DMS 273 (cell line): ENCODE data around the gene CD209.

Experiments used
- DNase-seq: peaks from one replicate; lab custom pipeline; 2025; ENCODE audit not compliant: unreplicated experiment; lab: John Stamatoyannopoulos, UW

The CD209 gene

DNA sequence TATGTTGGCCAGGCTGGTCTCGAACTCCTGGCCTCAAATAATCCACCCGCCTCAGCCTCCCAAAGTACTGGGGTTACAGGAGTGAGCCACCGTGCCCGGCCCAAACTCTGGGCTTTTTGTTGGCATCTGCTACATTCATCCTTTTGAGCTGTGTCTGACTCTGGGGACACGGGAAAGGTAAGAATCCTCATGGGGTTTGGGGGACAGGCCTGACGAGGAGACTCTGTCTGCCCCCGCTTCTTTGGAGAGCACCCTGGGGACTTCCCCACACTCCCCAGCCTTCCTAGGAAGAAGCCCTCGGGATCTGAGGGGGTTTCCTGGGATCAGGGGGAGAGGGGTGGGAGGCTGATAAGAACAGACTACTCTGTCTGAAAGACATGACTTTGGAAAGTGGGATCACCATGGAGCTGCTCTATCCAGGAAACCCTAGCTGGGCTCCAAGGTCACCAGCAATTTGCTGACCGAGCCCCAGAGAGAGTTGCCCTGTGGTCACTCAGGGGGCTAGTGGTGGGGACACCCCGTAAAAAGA is 37.3 kb downstream of the CD209 start:
- no peak for DNase-seq

- no peak for DNase-seq
Observed at GRCh38 chr19:7706955-7707456, 40.3 kb downstream of the CD209 start.

DNA sequence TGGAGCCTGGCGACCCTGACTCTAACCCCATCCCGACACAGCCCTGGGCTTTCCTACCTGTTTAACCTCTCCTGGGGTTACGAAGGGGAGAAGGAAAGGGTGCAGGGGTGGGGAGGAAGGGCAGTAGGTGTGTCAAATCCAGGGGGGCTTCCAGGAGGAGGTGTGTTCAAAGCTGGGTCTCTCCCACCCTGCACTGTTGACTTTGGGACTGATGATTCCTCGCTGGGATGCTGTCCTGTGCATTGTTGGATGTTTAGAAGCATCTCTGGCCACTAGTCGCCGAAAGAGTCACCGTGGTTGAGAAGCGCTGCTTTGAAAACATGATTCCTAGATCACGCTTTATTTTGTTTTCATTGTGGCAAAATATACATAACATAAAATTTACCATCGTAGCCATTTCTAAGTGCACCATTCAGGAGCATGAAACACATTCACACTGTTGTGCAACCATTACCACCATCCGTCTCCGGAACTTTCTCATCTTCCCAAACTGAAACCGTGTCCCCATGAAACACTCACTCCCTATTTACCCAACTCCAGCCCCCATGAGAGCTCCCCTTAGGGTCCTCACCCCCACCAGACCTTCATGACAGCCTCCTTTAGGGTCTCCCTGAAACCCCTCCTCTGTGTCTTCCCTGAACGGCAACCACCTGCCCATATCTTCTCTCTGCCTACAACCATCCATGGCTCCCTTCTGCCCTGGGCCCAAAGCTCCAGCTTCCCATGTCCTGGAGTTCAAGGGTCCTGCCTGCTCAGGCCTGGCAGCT is 41.0 kb downstream of the CD209 start:
- no peak for DNase-seq

DNA sequence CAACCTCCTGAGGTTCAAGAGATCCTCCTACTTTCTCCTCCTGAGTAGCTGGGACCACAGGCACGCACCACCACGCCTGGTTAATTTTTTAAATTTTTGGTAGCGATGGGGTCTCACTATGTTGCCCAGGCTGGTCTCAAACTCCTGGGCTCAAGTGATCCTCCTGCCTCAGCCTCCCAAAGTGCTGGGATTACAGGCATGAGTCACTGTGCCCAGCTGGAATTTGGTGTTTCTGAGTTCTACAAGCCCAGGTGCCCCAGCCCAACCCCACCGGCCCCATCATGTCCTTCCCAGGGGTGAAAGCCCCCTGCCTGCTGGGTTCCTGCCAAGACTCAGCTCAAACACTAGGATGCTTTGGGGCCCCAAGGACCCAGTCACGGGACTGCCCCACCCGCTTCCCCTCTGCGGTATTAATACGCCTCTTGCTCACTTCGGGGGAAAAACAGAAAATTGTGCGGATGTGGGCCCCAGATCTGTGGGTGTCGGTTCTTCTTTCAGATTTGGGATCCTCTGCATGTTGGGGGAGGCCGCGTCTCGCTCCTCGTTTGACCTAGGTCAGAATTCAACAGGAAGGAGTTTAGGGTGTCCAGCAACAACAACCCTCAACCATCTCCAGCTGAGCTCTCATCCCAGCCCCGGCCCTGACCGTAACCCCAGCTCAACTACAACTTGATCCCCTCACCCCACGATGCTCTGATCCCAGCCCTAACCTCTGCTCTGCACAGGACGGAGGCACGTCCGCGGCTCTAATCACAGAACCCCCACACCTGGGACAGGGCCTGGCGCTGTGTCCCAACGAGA is 41.7 kb downstream of the CD209 start:
- no peak for DNase-seq

- DNase-seq: no peak
Observed at GRCh38 chr19:7704280-7705060, 42.9 kb downstream of the CD209 start.

DNA sequence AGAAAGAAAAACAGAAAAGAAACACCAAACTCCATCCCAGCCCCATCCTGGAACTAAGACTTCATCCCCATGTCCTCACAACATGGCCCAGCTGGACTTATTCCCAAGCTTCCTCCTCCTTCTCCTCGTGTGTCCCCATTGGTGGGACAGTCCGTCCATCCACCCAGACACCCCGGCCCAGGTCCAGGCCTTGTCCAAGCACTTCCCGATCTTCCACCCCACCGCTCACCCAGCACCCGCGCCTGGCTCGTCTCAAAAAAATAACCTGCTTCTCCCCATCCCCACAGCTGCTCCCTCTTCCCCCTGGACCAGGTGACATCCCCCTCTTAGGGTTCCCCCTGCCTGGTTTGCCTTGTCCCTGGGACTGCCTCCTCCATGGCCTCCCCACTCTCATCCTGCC is 44.0 kb downstream of the CD209 start:
- DNase-seq: no peak

GRCh38 chr19:7701654-7702457 is 45.5 kb downstream of the CD209 start, which contains the start of gene FCER2:
TSS of gene FCER2 (minus strand) at chr19:7702131. CDS start at chr19:7699760, 2,371 bp downstream.
- DNase-seq: no peak

DNA sequence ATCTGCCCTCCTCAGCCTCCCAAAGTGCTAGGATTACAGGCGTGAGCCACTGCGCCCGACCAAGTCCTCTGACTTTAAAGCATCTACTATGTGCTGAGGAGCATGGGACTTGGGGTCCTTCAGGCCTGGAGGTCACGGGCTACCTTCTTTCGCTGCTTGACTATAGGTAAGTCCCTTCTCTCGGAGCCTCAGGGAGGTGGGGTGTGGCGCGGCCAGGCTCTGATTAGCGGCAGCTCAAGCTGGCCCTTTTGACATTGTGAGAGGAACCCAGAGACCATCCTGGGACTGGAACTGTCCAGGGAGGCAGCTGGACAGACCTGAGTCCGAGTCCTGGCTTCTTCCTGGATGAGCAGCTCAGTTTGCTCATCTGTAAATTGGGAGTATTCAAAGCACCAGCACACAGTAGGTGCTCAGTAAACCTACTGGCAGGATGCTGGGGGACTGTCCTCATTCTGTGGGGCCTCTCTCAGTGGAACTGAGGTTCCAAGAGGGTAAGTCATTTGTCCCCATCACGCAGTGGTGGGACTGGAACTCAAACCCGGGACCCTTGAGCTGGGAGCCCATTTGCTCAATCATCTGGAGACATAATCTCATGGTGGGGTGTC is 46.2 kb downstream of the CD209 start:
- no peak for DNase-seq

- DNase-seq: peak; percentile 34
Observed at GRCh38 chr19:7699417-7700401, 47.6 kb downstream of the CD209 start.

- DNase-seq: no peak
Observed at GRCh38 chr19:7699003-7699402, 48.3 kb downstream of the CD209 start.

- DNase-seq: no peak
Observed at GRCh38 chr19:7698583-7698982, 48.8 kb downstream of the CD209 start.

DNA sequence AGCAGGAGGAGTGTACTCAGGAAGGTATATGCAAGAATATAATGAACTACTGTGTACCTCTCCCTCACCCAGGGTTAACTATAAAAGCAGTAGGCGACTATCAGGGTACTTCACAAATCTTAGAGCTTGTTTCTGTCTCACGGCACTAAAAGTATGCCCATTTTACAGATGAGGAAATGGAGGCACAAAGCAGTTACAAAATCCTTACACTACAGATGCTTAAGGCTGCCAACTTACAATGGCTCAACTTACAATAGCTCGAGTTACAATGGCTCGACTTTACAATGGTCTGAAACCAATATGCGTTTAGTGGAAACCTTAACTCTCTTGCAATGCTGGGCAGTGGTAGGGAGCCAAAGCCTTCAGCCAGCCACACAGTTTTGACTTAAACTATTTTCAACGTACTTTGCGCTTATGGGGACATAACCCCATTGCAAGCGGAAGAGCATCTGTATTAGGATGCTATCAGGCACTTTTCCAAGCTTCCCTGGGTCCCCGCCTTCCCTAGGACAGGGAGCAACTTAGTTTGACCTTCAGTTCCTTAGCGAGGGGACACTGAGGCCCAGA is 49.5 kb downstream of the CD209 start:
- no peak for DNase-seq

GRCh38 chr19:7694499-7694898 is 52.8 kb downstream of the CD209 start:
- no peak for DNase-seq

DNA sequence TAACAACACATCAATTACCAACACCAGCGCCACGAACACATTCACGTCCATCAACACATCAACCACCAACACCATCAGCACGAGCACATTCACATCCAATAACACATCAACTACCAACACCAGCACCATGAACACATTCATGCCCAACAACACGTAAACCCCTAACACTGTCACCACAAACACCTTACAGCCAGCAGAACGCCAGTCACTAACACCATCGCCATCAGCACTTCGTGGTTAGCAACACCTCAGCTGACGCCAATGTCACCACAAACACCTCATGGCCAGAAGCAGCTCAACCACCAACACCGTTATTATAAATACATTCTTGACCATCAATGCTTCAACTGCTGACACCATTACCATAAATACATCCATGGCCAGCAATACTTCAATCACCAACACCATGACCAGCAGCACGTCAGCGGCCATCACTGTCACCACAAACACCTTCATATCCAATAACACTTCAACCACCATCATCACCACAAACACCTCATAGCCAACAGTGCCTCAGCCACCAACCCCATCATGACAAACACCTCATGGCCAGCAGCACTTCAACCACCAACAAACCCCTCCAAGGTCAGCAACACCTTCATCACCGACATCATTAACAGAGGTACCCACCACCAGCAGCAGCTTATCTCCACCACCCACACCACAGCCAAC is 54.8 kb downstream of the CD209 start:
- no peak for DNase-seq

DNA sequence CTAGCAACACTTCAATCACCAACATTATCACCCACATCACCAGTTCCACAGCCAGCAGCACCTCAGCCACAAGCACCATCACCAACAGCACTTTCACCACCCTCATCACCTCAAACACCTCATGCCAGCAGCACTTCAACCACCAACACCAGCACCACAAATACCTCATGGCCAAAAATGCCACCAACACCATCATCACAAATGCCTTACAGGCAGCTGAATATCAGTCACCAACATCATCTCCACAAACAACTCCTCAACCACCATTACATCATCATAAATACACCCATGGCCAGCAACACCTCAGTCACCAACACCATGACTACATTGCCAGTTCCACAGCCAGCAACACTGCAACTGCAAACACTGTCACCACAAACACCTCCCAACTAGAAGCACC is 55.8 kb downstream of the CD209 start:
- no peak for DNase-seq

DNA sequence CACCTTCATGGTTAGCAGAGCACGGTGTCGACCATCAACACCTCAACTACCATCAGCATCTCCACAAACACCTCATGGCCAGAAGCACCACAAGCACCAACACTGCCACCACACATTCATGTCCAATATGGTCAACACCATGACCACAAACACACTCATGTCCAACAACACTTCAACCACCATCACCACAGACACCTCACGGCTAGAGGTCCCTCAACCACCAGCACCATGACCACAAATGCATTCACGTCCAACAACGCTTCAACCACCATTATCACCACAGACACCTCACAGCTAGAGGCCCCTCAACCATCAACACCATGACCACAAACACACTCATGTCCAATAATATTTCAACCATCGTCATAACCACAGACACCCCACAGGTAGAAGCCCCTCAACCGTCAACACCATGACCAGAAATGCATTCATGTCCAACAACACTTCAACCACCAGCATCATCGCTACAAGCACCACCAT is 56.5 kb downstream of the CD209 start:
- no peak for DNase-seq
